CD4-positive, alpha-beta T cell treated with Interleukin-17A for 1 hour (primary cell): ENCODE data around the gene ERAL1.
A peak's percentile ranks its signal among the peaks of the same experiment; 100 is the strongest.
"Not testable (repeated sequence)": the region's sequence is repeated elsewhere in the genome, so short reads cannot be mapped to it uniquely, and the experiment has no call there.

Experiments
- DNase-seq: peaks from one replicate; pipeline ENCODE4 v3.0.0-alpha.2; 2020

Gene ERAL1

DNA sequence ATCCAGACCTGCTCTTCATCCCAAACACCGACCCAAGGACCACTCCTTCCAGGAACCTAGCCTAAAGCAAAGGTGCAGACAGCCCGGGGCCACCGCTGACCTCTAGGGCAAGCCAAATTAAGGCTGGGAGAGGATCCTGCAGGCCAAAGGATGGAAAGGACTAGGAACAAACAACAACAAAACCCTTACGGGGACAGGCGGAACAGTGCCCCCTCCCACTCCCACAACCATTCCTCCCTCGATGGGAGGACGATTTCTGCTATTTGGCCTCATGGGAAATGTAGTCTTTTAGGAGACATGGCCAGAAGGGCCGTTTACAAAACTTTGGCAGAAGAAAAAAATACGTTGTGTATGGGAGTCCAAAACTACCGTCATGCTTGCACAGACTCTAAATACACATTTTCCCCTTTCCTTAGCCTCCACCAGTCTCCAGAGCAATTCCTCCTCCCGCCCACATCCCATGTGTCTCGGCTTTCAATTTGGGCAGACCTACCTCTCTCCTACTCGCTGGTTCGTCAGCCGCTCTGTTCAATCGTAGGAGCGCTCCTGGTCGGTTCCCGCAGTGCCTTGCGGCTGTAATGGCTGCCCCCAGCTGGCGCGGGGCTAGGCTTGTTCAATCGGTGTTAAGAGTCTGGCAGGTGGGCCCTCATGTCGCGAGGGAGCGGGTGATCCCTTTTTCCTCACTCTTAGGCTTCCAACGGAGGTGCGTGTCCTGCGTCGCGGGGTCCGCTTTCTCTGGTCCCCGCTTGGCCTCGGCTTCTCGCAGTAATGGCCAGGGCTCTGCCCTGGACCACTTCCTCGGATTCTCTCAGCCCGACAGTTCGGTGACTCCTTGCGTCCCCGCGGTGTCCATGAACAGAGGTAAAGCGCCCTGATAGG is at the start of gene ERAL1:
TSS of gene ERAL1 (plus strand) at position 560 of the 879 bp plus-strand sequence. CDS start at position 579, 19 bp downstream.
- peak; percentile 87 for DNase-seq

- no peak for DNase-seq
These were observed 46.7 kb upstream of the ERAL1 start for GRCh38 chr17:28807925-28808634.

DNA sequence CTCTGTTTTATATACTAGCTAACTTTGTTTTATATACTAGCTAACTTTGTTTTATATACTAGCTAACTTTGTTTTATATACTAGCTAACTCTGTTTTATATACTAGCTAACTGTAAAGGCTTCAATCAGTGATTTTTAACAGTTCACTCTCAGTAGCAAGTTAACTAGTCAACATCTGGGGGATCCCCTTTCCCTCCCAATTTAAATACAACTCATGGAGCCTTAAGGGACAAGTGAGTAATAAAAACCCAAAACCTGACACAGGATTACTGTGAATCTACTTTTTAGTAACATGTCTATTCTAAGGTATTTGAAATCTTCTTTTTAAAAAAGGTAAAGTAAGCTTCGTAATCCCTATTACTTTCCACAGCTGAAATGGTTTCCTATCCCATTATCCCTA is 44.4 kb upstream of the ERAL1 start:
- DNase-seq, result no peak

- DNase-seq, result peak; percentile 28
These were observed 43.1 kb upstream of the ERAL1 start for GRCh38 chr17:28811651-28812090.

DNA sequence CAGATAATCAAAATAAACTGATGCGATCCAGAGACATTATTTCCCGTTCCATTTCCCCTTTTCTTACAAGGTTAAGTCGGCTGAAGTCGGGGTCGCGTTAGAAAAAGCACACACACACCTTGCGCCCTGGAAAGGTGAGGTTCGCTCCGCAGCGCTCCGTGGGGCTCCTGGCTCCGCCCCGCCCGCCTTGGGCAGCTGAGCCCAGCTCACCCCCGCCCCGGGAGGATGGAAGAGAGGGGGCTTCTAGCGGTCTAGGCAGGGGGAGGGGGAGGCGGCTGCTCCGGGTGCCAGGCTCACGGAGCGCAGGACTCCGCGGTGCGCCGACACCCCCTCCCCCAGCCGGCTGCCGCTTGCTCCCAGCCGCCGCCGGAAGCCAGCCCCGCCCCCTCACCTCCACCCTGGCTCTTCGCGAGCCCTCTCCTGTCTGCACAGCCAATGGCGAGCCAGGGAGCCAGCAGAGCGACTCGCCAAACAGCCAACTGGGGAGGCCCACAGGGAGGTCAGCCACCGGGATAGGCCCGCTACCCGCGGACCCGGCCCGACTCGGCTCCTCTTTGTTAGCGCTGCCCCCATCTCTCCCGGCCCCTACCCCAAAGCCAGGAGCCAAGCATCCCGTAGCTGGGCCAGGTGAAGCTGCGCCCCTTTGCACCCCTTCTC is 42.6 kb upstream of the ERAL1 start:
- peak; percentile 96 for DNase-seq

DNA sequence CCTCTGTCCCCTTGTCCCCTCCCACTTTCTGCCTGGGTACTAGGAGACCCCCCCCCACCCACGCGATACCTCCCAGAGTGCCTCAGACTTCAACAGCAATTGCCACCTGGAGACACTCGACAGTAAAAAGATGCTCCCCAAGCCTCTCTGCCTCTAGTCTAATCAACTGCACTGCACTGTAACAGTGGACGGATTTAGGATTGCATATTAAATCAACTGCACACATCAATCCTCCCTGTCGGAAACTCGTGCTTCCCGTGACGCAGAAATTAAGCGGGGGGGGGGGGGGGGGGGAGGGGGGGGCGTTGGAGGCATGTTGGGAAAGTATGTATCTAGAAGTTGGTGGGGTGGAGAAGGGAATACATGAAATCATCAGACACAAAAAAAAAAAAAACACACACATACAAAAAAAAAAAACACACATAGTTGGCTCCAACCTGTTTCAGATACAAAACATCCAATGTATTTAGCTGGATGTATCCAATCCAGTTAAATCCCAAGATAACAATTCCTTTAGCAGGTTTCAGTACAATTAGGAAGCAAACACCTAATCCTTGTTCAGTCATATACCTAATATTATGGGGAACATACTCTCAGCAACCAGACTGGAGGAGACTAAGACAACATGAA is 42.0 kb upstream of the ERAL1 start:
- peak; percentile 70 for DNase-seq

GRCh38 chr17:28816540-28816939 is 38.3 kb upstream of the ERAL1 start:
- DNase-seq, result no peak

- DNase-seq, result no peak
These were observed 36.0 kb upstream of the ERAL1 start for GRCh38 chr17:28818819-28819221.

DNA sequence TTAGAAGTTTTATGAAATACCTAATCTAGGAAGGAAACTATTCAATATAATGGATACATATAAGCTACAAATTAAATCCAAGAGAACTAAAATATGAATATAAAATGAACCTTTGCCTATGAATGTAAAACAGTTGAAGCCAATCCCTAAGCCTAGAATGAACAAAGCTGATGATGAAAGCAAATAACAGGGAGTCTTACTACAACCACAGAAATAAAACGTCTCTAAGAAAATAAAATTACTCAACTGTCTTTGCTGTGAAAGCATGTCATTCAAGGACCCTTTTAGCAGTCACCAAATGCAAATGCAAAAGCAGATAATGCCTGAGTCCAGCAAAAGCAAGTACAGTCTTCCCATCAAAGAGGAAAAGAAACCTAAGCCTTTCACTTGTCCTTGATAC is 35.2 kb upstream of the ERAL1 start:
- DNase-seq, result no peak

GRCh38 chr17:28827672-28828071 is 27.1 kb upstream of the ERAL1 start:
- no peak for DNase-seq

- DNase-seq, result no peak
These were observed 26.3 kb upstream of the ERAL1 start for GRCh38 chr17:28828294-28829040.

DNA sequence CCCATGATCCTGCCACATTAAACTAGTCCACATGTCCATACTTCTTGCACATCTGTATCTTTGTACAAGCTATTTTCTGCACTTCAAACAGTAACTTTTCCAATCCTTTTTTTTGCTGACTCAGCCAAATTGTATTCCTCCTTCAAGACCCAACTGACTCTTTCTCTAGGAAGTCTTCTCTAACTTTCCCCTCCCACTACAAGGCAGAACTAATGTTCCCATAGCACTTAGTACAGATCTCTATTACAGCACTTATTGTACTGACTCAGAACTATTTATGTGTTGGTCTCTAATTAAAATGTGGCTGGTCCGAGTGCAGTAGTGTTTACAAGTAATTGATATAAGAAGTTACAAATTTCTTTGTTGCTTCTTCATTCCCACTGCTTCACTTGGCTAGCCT is 20.4 kb upstream of the ERAL1 start:
- DNase-seq, result no peak

- not testable (repeated sequence) for DNase-seq
These were observed 18.3 kb upstream of the ERAL1 start for GRCh38 chr17:28836541-28836940.

- no peak for DNase-seq
These were observed 15.6 kb upstream of the ERAL1 start for GRCh38 chr17:28839221-28839620.

DNA sequence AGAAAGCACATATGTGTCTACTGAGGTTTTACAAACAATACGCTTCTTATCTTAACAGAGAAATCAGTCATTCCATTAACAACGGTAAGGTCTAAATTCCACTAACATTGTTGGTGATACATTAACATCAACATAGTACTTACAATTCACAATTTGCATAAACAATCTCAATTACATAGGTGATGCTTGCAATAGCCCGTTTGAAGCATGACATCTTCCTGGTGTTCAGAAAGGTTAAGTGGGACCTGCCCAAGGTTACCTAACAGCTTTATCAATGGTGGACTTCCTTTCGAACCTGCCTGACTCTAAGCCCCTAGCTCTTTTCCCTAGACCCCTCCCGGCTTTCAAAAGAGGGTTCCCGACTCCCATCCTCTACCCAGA is 12.9 kb upstream of the ERAL1 start:
- DNase-seq, result peak; percentile 32

DNA sequence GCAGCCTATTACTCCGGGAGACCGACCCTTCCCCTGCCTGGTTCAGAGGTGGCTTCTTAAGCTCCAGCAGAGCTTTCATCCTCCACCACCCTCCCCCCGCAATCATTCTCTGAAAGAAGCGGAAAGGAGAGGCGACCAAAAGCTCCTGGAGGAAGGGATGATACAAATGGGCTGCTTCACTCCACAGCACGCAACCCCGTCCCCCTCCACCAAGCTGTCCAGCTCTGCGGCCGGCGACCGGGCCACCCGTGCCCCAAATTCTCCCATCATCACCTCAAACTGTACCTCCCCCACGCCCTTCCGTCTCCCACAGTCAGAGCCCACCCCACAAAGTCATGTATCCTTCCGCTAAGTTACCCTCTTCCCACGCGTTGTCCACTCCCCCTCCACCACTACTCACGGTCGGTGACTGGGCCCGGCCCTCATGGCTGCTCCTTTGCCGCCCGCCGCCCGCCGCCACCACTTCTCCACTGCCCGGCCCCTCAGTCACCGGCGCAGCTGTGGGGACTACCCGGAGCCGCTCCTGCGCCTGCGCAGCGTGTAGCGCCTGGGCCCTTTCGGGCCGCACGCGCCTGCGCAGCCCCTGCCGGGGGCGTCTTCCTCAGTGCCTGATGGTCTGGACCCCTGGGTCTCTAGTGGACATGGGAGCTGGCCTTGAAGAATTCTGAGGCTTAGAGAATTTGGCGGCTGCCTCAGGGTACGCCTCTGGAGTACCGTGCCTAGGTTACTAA is 12.4 kb upstream of the ERAL1 start, which contains the start of gene FAM222B:
TSS of gene FAM222B (minus strand) at position 509 of the 731 bp plus-strand sequence. CDS start 76,123 bp downstream, outside the sequence.
- peak; percentile 88 for DNase-seq

- no peak for DNase-seq
These were observed 11.0 kb upstream of the ERAL1 start for GRCh38 chr17:28843816-28844148.

GRCh38 chr17:28846231-28846630 is 8.6 kb upstream of the ERAL1 start:
- DNase-seq, result no peak

DNA sequence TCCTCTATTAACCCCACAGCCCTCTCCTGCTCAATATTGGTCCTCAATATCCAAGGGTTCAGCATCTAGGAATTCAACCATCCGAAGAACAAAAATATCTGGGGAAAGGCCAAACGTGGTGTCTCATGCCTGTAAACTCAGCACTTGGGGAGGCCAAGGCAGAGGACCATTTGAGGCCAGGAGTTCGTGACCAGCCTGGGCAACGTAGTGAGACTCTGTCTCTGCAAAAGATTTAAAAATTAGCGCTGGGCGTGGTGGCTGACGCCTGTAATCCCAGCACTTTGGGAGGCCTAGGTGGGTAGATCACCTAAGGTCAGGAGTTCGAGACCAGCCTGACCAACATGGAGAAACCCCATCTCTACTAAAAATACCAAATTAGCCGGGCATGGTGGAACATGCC is 8.1 kb upstream of the ERAL1 start:
- not testable (repeated sequence) for DNase-seq

- DNase-seq, result peak; percentile 64
These were observed 6.1 kb upstream of the ERAL1 start for GRCh38 chr17:28848667-28849066.

DNA sequence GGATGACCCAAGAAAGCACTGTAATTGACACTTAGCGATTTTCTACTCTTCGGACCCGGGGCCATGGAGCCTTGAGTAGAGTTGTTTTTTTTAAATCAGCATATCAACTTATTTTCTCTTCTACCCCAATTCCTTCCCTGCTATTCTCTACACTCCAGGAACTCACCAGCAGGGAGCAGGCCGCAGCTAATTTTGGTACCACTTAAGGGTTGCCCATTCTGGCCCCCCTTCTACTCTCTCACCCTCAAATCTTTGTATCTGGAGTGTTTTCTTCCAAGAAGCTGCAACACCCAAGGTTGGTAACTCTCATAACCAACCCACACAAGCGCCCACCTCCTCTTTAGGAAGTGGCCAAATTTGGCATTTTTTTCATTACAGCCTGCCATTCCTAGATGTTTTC is 5.5 kb upstream of the ERAL1 start:
- DNase-seq, result peak; percentile 2

DNA sequence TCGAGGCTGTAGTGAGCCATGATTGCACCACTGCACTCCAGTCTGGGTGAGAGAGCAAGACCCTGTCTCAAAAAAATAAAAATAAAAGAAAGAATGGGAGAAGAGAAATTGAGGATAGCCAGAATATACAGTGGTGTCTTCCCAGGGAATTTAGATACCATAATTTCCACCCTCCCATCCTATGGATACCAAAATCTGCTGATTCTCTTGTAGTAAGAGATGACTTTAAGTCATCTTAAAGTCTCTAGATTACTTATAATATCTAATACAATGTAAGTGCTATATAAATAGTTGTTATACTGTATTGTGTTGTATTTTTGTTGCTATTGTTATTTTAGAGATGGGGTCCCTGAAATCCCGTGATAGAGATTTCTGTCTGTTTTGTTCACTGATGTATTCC is 1.5 kb upstream of the ERAL1 start:
- no peak for DNase-seq
